Gastroesophageal sphincter (tissue), 3 donors: ENCODE results near the gene CALR3.

Experiments
- POLR2A ChIP-seq, 2 donors: fragments of 450-650 bp; IDR thresholded peaks; one replicate each; pipeline ENCODE4 v1.6.1; 2017; ENCODE audit warnings: antibody characterized with exemption in 2 of 2, mild to moderate bottlenecking in 2 of 2, moderate library complexity in 1 of 2
- TF ChIP-seq, protein P1 (sequence below), 4 experiments: fragments of 200-600 bp in 2 of 4; fragments of 450-650 bp in 2 of 4; sonication (generic) in 1 of 4; IDR thresholded peaks; one replicate each; pipeline ENCODE4 v1.5.1; 2017 to 2019; ENCODE audit warnings: antibody characterized with exemption in 4 of 4, mild to moderate bottlenecking in 2 of 4, moderate library complexity in 2 of 4

DNA sequence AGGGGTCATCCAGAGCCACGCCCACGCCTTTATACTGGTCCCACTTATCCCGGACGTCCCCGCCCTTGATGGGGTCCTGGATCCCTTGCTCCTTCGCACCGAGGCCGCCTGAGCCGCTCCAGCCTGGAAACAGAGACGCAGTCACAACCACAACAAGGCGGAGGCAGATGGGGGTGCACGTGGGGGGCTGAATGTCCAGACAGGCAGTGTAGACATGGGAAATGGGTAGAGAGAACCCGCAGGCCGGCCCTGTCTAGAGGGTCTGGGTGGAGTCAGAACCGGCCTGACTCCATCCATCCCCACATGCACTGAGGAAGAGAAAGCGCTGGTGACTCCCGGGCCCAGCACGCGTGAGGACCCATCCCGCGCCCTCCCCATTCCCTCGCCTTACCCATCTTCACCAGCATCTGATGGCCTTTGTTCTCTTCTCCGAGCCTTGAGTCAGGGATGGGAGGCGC lies 23.3 kb upstream of the CALR3 start:
- TF ChIP-seq, protein P1, sequence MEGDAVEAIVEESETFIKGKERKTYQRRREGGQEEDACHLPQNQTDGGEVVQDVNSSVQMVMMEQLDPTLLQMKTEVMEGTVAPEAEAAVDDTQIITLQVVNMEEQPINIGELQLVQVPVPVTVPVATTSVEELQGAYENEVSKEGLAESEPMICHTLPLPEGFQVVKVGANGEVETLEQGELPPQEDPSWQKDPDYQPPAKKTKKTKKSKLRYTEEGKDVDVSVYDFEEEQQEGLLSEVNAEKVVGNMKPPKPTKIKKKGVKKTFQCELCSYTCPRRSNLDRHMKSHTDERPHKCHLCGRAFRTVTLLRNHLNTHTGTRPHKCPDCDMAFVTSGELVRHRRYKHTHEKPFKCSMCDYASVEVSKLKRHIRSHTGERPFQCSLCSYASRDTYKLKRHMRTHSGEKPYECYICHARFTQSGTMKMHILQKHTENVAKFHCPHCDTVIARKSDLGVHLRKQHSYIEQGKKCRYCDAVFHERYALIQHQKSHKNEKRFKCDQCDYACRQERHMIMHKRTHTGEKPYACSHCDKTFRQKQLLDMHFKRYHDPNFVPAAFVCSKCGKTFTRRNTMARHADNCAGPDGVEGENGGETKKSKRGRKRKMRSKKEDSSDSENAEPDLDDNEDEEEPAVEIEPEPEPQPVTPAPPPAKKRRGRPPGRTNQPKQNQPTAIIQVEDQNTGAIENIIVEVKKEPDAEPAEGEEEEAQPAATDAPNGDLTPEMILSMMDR (IDR thresholded peaks at IDR 0.05): no peak
- TF ChIP-seq POLR2A (IDR thresholded peaks at IDR 0.05): no peak
